Lower lobe of right lung (tissue), 2 donors: Measurements from ENCODE around the gene MEIOB. TPM values are rescaled to one million over a fixed set of nuclear protein-coding genes. Genes with fewer than 3 reads are reported as not detected.
A peak's percentile ranks its signal among the peaks of the same experiment; 100 is the strongest.

Experiments used
- ATAC-seq, 2 donors: fragments of 200-7000 bp; cut with Tn5 transposase; one replicate each; pipeline ENCODE4 v1.9.1; 2020 to 2022; ENCODE audit warnings: mild to moderate bottlenecking in 2 of 2, moderate library complexity in 2 of 2
- DNase-seq: peaks from one replicate; pipeline ENCODE4 v3.0.0-alpha.2; 2020
- H3K27ac ChIP-seq: fragments of 200-600 bp; one replicate; pipeline ENCODE4 v1.8.0; 2022
- H3K27me3 ChIP-seq: fragments of 200-600 bp; one replicate; pipeline ENCODE4 v1.8.0; 2022; ENCODE audit warnings: low read depth
- H3K36me3 ChIP-seq: fragments of 200-600 bp; one replicate; pipeline ENCODE4 v1.8.0; 2022; ENCODE audit warnings: mild to moderate bottlenecking
- H3K4me1 ChIP-seq: fragments of 200-600 bp; one replicate; pipeline ENCODE4 v1.8.0; 2022
- H3K4me3 ChIP-seq: fragments of 200-600 bp; one replicate; pipeline ENCODE4 v1.8.0; 2022; ENCODE audit warnings: mild to moderate bottlenecking
- H3K9me3 ChIP-seq: fragments of 200-600 bp; one replicate; pipeline ENCODE4 v1.8.0; 2022
- CTCF ChIP-seq: fragments of 200-600 bp; IDR thresholded peaks from one replicate; pipeline ENCODE4 v1.8.0; 2022; ENCODE audit warnings: antibody characterized with exemption, mild to moderate bottlenecking
- intact Hi-C: fragments of 100-400 bp; cut with DNase I; formaldehyde crosslinking; loops from one replicate; pipeline ENCODE4 v1.11.0; 2022
- total RNA-seq: library from RNA; stranded (reverse); fragmentation: NEBNext Ultra II Directional; extraction: Animal tissue kit (Norgen Biotek cat#: 25700); gene quantifications from one replicate; pipeline ENCODE4 v1.2.1, GENCODE V29; 2021
- donor health status: DM: no; HTN: yes; CAD: no; lungs with severe emphysema.

The MEIOB gene
- total RNA-seq, 1 donor from 2014 or later = not detected

GRCh38 chr16:1895949-1896675, 24.1 kb upstream of the MEIOB start:
- Histone ChIP-seq H3K27me3 (peaks cover 14% of the 10 kb centered on the region), H3K4me3 (no peak overlapping the region), H3K9me3 (no peaks in the 10 kb centered on the region), H3K27ac (no peak overlapping the region), H3K4me1 (no peaks in the 10 kb centered on the region), H3K36me3 (no peaks in the 10 kb centered on the region)
- peak; percentile 53 to 72 for ATAC-seq
- no peak for DNase-seq
- intact Hi-C loops = no loop called here
- TF ChIP-seq CTCF = no peak

GRCh38 chr16:1895068-1895467, 23.1 kb upstream of the MEIOB start:
- H3K4me3 ChIP-seq = no peak overlapping the region
- H3K36me3 ChIP-seq = no peaks in the 10 kb centered on the region
- intact Hi-C loops = no loop called here
- no peak for ATAC-seq
- H3K9me3 ChIP-seq = no peaks in the 10 kb centered on the region
- no peaks in the 10 kb centered on the region for H3K4me1 ChIP-seq
- no peak overlapping the region for H3K27ac ChIP-seq
- TF ChIP-seq CTCF = no peak
- no peak for DNase-seq
- peaks cover 11% of the 10 kb centered on the region for H3K27me3 ChIP-seq

- Histone ChIP-seq H3K4me3 (no peak overlapping the region), H3K27me3 (peaks cover 7% of the 10 kb centered on the region), H3K4me1 (no peaks in the 10 kb centered on the region), H3K27ac (no peak overlapping the region), H3K36me3 (no peaks in the 10 kb centered on the region), H3K9me3 (no peaks in the 10 kb centered on the region)
- no peak for ATAC-seq
- intact Hi-C loops = no loop called here
- TF ChIP-seq CTCF = no peak
- DNase-seq = no peak
Measured at GRCh38 chr16:1890708-1891050, 18.7 kb upstream of the MEIOB start.

- Histone ChIP-seq H3K9me3 (no peaks in the 10 kb centered on the region), H3K27me3 (peaks cover 7% of the 10 kb centered on the region), H3K27ac (no peak overlapping the region), H3K4me1 (no peaks in the 10 kb centered on the region), H3K4me3 (no peak overlapping the region), H3K36me3 (no peaks in the 10 kb centered on the region)
- DNase-seq (no peak), ATAC-seq (no peak)
- no peak for TF ChIP-seq CTCF
- intact Hi-C loops = no loop called here
Measured at GRCh38 chr16:1890024-1890707, 18.2 kb upstream of the MEIOB start.

- ATAC-seq = no peak
- Histone ChIP-seq H3K4me3 (no peak overlapping the region), H3K36me3 (no peaks in the 10 kb centered on the region), H3K27ac (no peak overlapping the region), H3K27me3 (peaks cover 14% of the 10 kb centered on the region), H3K9me3 (no peaks in the 10 kb centered on the region), H3K4me1 (no peaks in the 10 kb centered on the region)
- no peak for TF ChIP-seq CTCF
- DNase-seq = no peak
- intact Hi-C loops = no loop called here
Measured at GRCh38 chr16:1887711-1888354, 15.9 kb upstream of the MEIOB start.
